ENCODE data around the gene AQP10. TPM values are rescaled to one million over a fixed set of nuclear protein-coding genes. Genes with fewer than 3 reads are reported as not detected.
A peak's percentile ranks its signal among the peaks of the same experiment; 100 is the strongest.

The AQP10 gene
- total and polyA plus RNA-seq, 9 of the 15 experiments (the other 6 are each of a cell fraction or from before 2014, with no cell fraction given) = 0.37 to 9.7 (median 1.9) TPM

- TF ChIP-seq ATF4 (CRISPR knock-in tag; IDR thresholded peaks at IDR 0.05) = no peak
- TF ChIP-seq ARID1B (IDR thresholded peaks at IDR 0.05) = peak; percentile 87
- TF ChIP-seq ZFP30 (CRISPR knock-in tag; IDR thresholded peaks at IDR 0.05; ENCODE audit: borderline replicate concordance) = no peak
- TF ChIP-seq, protein P1, sequence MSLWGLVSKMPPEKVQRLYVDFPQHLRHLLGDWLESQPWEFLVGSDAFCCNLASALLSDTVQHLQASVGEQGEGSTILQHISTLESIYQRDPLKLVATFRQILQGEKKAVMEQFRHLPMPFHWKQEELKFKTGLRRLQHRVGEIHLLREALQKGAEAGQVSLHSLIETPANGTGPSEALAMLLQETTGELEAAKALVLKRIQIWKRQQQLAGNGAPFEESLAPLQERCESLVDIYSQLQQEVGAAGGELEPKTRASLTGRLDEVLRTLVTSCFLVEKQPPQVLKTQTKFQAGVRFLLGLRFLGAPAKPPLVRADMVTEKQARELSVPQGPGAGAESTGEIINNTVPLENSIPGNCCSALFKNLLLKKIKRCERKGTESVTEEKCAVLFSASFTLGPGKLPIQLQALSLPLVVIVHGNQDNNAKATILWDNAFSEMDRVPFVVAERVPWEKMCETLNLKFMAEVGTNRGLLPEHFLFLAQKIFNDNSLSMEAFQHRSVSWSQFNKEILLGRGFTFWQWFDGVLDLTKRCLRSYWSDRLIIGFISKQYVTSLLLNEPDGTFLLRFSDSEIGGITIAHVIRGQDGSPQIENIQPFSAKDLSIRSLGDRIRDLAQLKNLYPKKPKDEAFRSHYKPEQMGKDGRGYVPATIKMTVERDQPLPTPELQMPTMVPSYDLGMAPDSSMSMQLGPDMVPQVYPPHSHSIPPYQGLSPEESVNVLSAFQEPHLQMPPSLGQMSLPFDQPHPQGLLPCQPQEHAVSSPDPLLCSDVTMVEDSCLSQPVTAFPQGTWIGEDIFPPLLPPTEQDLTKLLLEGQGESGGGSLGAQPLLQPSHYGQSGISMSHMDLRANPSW (CRISPR knock-in tag; IDR thresholded peaks at IDR 0.05) = no peak
- TF ChIP-seq SMAD2 (IDR thresholded peaks at IDR 0.05; ENCODE audit: low read depth, low read length) = no peak
- no peak for TF ChIP-seq ZBTB33 (CRISPR knock-in tag; IDR thresholded peaks at IDR 0.05)
- TF ChIP-seq, protein P2, sequence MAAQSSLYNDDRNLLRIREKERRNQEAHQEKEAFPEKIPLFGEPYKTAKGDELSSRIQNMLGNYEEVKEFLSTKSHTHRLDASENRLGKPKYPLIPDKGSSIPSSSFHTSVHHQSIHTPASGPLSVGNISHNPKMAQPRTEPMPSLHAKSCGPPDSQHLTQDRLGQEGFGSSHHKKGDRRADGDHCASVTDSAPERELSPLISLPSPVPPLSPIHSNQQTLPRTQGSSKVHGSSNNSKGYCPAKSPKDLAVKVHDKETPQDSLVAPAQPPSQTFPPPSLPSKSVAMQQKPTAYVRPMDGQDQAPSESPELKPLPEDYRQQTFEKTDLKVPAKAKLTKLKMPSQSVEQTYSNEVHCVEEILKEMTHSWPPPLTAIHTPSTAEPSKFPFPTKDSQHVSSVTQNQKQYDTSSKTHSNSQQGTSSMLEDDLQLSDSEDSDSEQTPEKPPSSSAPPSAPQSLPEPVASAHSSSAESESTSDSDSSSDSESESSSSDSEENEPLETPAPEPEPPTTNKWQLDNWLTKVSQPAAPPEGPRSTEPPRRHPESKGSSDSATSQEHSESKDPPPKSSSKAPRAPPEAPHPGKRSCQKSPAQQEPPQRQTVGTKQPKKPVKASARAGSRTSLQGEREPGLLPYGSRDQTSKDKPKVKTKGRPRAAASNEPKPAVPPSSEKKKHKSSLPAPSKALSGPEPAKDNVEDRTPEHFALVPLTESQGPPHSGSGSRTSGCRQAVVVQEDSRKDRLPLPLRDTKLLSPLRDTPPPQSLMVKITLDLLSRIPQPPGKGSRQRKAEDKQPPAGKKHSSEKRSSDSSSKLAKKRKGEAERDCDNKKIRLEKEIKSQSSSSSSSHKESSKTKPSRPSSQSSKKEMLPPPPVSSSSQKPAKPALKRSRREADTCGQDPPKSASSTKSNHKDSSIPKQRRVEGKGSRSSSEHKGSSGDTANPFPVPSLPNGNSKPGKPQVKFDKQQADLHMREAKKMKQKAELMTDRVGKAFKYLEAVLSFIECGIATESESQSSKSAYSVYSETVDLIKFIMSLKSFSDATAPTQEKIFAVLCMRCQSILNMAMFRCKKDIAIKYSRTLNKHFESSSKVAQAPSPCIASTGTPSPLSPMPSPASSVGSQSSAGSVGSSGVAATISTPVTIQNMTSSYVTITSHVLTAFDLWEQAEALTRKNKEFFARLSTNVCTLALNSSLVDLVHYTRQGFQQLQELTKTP (IDR thresholded peaks at IDR 0.05; ENCODE audit: low read depth in 1 of 2, partially characterized antibody in 2 of 2) = peak in 1 of 2 experiments; percentile 70
- TF ChIP-seq SP1 (CRISPR knock-in tag; IDR thresholded peaks at IDR 0.05) = peak; percentile 77
- no peak for TF ChIP-seq ETS2 (tag; IDR thresholded peaks at IDR 0.05; ENCODE audit: borderline replicate concordance, poor library complexity, severe bottlenecking)
- no peak for TF ChIP-seq MYBL2 (IDR thresholded peaks at IDR 0.05; ENCODE audit: low read depth)
- TF ChIP-seq MYBL2 (CRISPR knock-in tag; IDR thresholded peaks at IDR 0.05; ENCODE audit: borderline replicate concordance) = no peak
- TF ChIP-seq CREBBP (IDR thresholded peaks at IDR 0.05; ENCODE audit: low read depth, low read length) = no peak
- no peak; the same call in 1 of the 2 replicates for TF ChIP-seq CC2D1A (IDR thresholded peaks at IDR 0.05)
- peak; percentile 73; the same call in 1 of the 2 replicates for TF ChIP-seq TFAP4 (CRISPR knock-in tag; IDR thresholded peaks at IDR 0.05; ENCODE audit: borderline replicate concordance)
- TF ChIP-seq ZNF717 (CRISPR knock-in tag; IDR thresholded peaks at IDR 0.05) = no peak
- TF ChIP-seq ZNF764 (CRISPR knock-in tag; IDR thresholded peaks at IDR 0.05; ENCODE audit: low read depth) = no peak
- TF ChIP-seq ZBED1 (IDR thresholded peaks at IDR 0.05) = no peak
Observed at GRCh38 chr1:154320882-154321608, at the start of gene AQP10 (continued).
